Measurements from ENCODE around the gene REPS2. TPM values are rescaled to one million over a fixed set of nuclear protein-coding genes. Genes with fewer than 3 reads are reported as not detected.
A peak's percentile ranks its signal among the peaks of the same experiment; 100 is the strongest.

The REPS2 gene
- total RNA-seq: 0.65 and 1.5 TPM in 2 replicates
- long read RNA-seq: 0 reads

GRCh38 chrX:16946361-16946964, at the start of gene REPS2:
Gene REPS2 (plus strand): TSS chrX:16946658. CDS start chrX:16946862, 204 bp downstream.
- DNase-seq (ENCODE audit: extremely low spot score, unreplicated experiment): peak; percentile 88
- H3K36me3 Mint-ChIP-seq (ENCODE audit: unreplicated experiment): no peaks in the 10 kb centered on the region
- H3K4me1 Mint-ChIP-seq (ENCODE audit: unreplicated experiment): peaks cover 6% of the 10 kb centered on the region
- peak within 1 kb of the TSS; percentile 34 for H3K27ac Mint-ChIP-seq (ENCODE audit: unreplicated experiment)
- peaks cover 7% of the 10 kb centered on the region for H3K9me3 Mint-ChIP-seq (ENCODE audit: unreplicated experiment)
- H3K27me3 Mint-ChIP-seq (ENCODE audit: unreplicated experiment): peaks cover 32% of the 10 kb centered on the region
- H3K4me3 Mint-ChIP-seq (ENCODE audit: unreplicated experiment): peak within 1 kb of the TSS; percentile 80
- TF ChIP-seq CTCF (IDR thresholded peaks at IDR 0.05): peak; percentile 20

DNA sequence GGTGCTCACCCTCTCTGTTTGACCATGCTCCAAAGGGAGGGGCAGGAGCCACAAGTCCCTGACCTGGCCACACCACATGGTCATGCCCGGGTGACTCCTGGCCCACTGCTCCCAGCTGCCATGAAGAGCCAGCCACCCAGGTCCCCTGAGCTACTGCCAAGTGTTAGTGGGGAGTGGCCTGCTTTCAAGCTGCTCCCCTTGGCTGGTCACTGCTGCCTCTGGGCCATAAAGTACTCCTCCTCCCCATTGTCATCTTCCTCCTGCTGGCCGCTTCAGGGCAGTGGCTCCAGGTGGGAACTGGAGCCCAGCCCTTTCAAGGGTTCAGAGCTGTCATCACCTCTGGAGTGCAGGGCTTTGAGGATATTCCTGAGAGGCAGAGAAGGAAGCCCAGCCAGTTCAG, 49.0 kb upstream of the REPS2 start:
- Mint-ChIP-seq H3K4me3 (ENCODE audit: unreplicated experiment) (no peak overlapping the region), H3K36me3 (ENCODE audit: unreplicated experiment) (no peaks in the 10 kb centered on the region), H3K27me3 (ENCODE audit: unreplicated experiment) (peaks cover 9% of the 10 kb centered on the region), H3K27ac (ENCODE audit: unreplicated experiment) (no peak overlapping the region), H3K9me3 (ENCODE audit: unreplicated experiment) (no peaks in the 10 kb centered on the region), H3K4me1 (ENCODE audit: unreplicated experiment) (peaks cover 6% of the 10 kb centered on the region)
- no peak for DNase-seq (ENCODE audit: extremely low spot score, unreplicated experiment)
- no peak for TF ChIP-seq CTCF (IDR thresholded peaks at IDR 0.05)

DNA sequence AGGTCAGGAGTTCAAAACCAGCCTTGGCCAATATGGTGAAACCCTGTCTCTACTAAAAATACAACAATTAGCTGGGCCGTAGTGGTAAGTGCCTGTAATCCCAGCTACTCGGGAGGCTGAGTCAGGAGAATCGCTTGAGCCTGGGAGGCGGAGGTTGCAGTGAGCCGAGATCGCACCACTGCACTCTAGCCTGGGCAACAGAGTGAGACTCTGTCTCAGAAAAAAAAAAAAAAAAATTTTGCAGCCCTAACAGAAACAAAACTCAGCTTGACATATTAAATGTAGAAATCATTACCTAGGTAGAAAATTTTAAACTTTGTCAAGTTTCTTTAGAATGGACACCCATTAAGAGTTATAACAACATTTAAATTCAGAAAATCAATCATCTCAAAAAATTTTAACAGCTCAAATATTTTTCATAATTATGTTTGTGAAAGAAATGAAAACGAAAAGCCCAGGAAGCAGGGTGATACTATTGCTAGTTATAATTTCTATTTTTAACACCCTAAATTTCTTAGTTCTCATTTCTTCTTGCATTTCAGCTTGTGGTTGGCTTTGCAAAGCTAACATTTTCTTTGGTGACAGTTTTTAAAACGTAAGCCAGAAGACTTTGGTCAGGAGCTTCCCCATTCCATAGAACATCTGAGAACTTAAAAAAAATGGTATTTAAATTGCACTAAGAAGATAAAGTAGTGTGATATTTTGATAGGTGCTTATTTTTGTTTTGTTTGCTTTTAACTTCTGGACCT, 43.0 kb upstream of the REPS2 start:
- no peak overlapping the region for H3K4me3 Mint-ChIP-seq (ENCODE audit: unreplicated experiment)
- no peaks in the 10 kb centered on the region for H3K4me1 Mint-ChIP-seq (ENCODE audit: unreplicated experiment)
- TF ChIP-seq CTCF (IDR thresholded peaks at IDR 0.05): no peak
- no peak overlapping the region for H3K27ac Mint-ChIP-seq (ENCODE audit: unreplicated experiment)
- peaks cover 3% of the 10 kb centered on the region for H3K9me3 Mint-ChIP-seq (ENCODE audit: unreplicated experiment)
- H3K27me3 Mint-ChIP-seq (ENCODE audit: unreplicated experiment): peaks cover 15% of the 10 kb centered on the region
- H3K36me3 Mint-ChIP-seq (ENCODE audit: unreplicated experiment): no peaks in the 10 kb centered on the region
- DNase-seq (ENCODE audit: extremely low spot score, unreplicated experiment): no peak

DNA sequence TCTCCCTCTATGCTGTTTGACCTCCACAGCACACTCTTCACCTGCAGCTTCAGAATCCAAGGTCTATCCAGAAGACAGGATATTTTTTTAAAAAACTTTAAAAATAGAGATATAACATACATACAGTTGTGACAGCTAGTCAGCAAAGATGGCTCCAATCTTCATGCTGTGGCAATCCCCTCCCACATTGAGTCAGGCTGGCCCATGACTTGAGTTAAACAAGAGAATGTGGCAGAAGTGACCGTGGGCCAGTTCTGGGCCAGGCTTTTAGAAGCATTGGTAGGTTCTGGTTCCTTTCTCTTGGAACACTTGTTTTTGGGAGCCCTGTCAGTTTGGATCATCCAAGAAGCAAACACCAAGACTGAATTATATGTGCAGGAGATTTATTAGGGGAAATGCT, 36.1 kb upstream of the REPS2 start:
- Mint-ChIP-seq H3K27ac (ENCODE audit: unreplicated experiment) (no peak overlapping the region), H3K4me1 (ENCODE audit: unreplicated experiment) (no peaks in the 10 kb centered on the region), H3K36me3 (ENCODE audit: unreplicated experiment) (no peaks in the 10 kb centered on the region), H3K4me3 (ENCODE audit: unreplicated experiment) (no peak overlapping the region), H3K9me3 (ENCODE audit: unreplicated experiment) (no peaks in the 10 kb centered on the region), H3K27me3 (ENCODE audit: unreplicated experiment) (peaks cover 6% of the 10 kb centered on the region)
- no peak for TF ChIP-seq CTCF (IDR thresholded peaks at IDR 0.05)
- DNase-seq (ENCODE audit: extremely low spot score, unreplicated experiment): no peak

- Mint-ChIP-seq H3K27me3 (ENCODE audit: unreplicated experiment) (peaks cover 4% of the 10 kb centered on the region), H3K9me3 (ENCODE audit: unreplicated experiment) (no peaks in the 10 kb centered on the region), H3K36me3 (ENCODE audit: unreplicated experiment) (no peaks in the 10 kb centered on the region), H3K27ac (ENCODE audit: unreplicated experiment) (no peak overlapping the region), H3K4me3 (ENCODE audit: unreplicated experiment) (no peak overlapping the region), H3K4me1 (ENCODE audit: unreplicated experiment) (no peaks in the 10 kb centered on the region)
- TF ChIP-seq CTCF (IDR thresholded peaks at IDR 0.05): no peak
- DNase-seq (ENCODE audit: extremely low spot score, unreplicated experiment): no peak
Observed at GRCh38 chrX:16914058-16914457, 32.4 kb upstream of the REPS2 start.

All from osteocyte (in vitro differentiated cells).